ENCODE results near the gene APMAP.

GRCh38 chr20:24950836-24951525 is 41.6 kb downstream of the APMAP start:
- no peak for TF ChIP-seq NR2F2 (IDR thresholded peaks at IDR 0.05)
- no peak for TF ChIP-seq CTCF (IDR thresholded peaks at IDR 0.05; ENCODE audit: low read depth, low read length, missing input control)
- TF ChIP-seq RAD21 (IDR thresholded peaks at IDR 0.05): no peak

All from liver (tissue), 3 donors.